ENCODE measurements around the gene DNMT3A. TPM values are rescaled to one million over a fixed set of nuclear protein-coding genes. Genes with fewer than 3 reads are reported as not detected.

Gene DNMT3A
- total and polyA plus RNA-seq, 2 of the 8 experiments (the other 6 are each of a cell fraction or from before 2014, with no cell fraction given): 33.6 to 178 TPM

- no peaks in the 10 kb centered on the region for H3K79me1 ChIP-seq (ENCODE audit: low read depth, low read length)
- H4K8ac ChIP-seq (ENCODE audit: extremely low read depth, insufficient read depth, low read length): no peak overlapping the region
- ChIA-PET CTCF (ENCODE audit: partially characterized antibody) (interaction anchor here (0.7 to 8.6 kb wide), 6 partner anchors 9 to 195 kb away, joined by 3 to 108 read pairs (median 7); partner anchors contain the start of gene DNMT3A), POLR2A (ENCODE audit: partially characterized antibody) (interaction anchor here (1.0 kb wide), 1 partner anchor 9 kb away, joined by 3 read pairs; no protein-coding TSS in a partner anchor)
- no peak overlapping the region for H3K18ac ChIP-seq (ENCODE audit: extremely low read depth, low read length)
- H3K79me2 ChIP-seq (ENCODE audit: control insufficient read depth in 1 of 2, insufficient read depth in 2 of 2, low read length in 2 of 2): no peaks in the 10 kb centered on the region
- no peak overlapping the region for H3K4ac ChIP-seq (replicated peaks; ENCODE audit: insufficient read length, low read depth, low read length)
- no peak overlapping the region for H2AK5ac ChIP-seq (ENCODE audit: low read depth, low read length)
- no peak overlapping the region for H3K27ac ChIP-seq (ENCODE audit: low read depth, low read length)
- no peaks in the 10 kb centered on the region for H3K23me2 ChIP-seq (ENCODE audit: low read depth, low read length)
- H4K20me1 ChIP-seq (replicated peaks in 1 of 2; ENCODE audit: control insufficient read depth in 1 of 2, insufficient read depth in 2 of 2, low read length in 2 of 2): no peaks in the 10 kb centered on the region
- no peak overlapping the region for H3K4me3 ChIP-seq (ENCODE audit: extremely low read depth in 1 of 4, insufficient read depth in 2 of 4, low read depth in 3 of 4, low read length in 4 of 4)
- no peak overlapping the region for H3K23ac ChIP-seq (ENCODE audit: insufficient read length)
- no peak overlapping the region; the same call in 1 of the 2 replicates for H2BK5ac ChIP-seq (ENCODE audit: low read depth, low read length)
- H2BK20ac ChIP-seq (ENCODE audit: low read length): no peak overlapping the region
- H3K56ac ChIP-seq (replicated peaks; ENCODE audit: insufficient read length, low read depth, low read length): no peak overlapping the region
- no peak overlapping the region for H2AFZ ChIP-seq (ENCODE audit: low read length)
- FAIRE-seq (no peak), DNase-seq (ENCODE audit: low read depth in 1 of 2, low spot score in 2 of 2) (no peak)
- 92% methylated on average over 17 of the region's 20 CpGs; no CpG with 5 or more reads in 1 of the 2 experiments for WGBS, 2 experiments (ENCODE audit: extremely low coverage in 1 of 2, insufficient coverage in 1 of 2, insufficient read length in 1 of 2, insufficient replicate concordance in 2 of 2, low coverage in 1 of 2, low lambda C conversion rate in 2 of 2, missing lambda C conversion rate in 1 of 2)
- no peak overlapping the region for H4K5ac ChIP-seq (ENCODE audit: insufficient read length, low read depth, low read length)
- H3K9ac ChIP-seq (replicated peaks in 1 of 4; ENCODE audit: extremely low read depth in 1 of 4, low read depth in 3 of 4, low read length in 3 of 4): no peak overlapping the region
- H4K91ac ChIP-seq (replicated peaks; ENCODE audit: insufficient read length, low read length): no peak overlapping the region
- peaks cover 0 to 15% (median 4%) of the 10 kb centered on the region in 4 experiments; a peak in 6 of 7 replicates for H3K27me3 ChIP-seq (replicated peaks in 1 of 4; ENCODE audit: control insufficient read depth in 3 of 4, extremely low read depth in 1 of 4, insufficient read depth in 3 of 4, low read length in 3 of 4)
- H3K4me2 ChIP-seq (ENCODE audit: insufficient read depth in 1 of 2, low read depth in 2 of 2, low read length in 2 of 2): no peak overlapping the region
- no peak overlapping the region for H2BK15ac ChIP-seq (ENCODE audit: low read length)
- no peaks in the 10 kb centered on the region for H3K9me3 ChIP-seq (ENCODE audit: insufficient read depth in 2 of 2, low read depth in 1 of 2, low read length in 1 of 2)
- H3K36me3 ChIP-seq (ENCODE audit: control insufficient read depth in 2 of 4, insufficient read depth in 4 of 4, low read length in 3 of 4): no peaks in the 10 kb centered on the region
- peaks cover 0 to 15% (median 13%) of the 10 kb centered on the region in 4 experiments; a peak in 5 of 7 replicates for H3K4me1 ChIP-seq (replicated peaks in 1 of 4; ENCODE audit: control insufficient read depth in 3 of 4, insufficient read depth in 4 of 4, low read length in 3 of 4)
- H2BK120ac ChIP-seq (replicated peaks; ENCODE audit: low read depth, low read length): no peak overlapping the region
- H3K14ac ChIP-seq (ENCODE audit: insufficient read length): no peak overlapping the region
- H2BK12ac ChIP-seq (ENCODE audit: low read depth, low read length): no peak overlapping the region
- TF ChIP-seq POLR2A (IDR thresholded peaks at IDR 0.05; ENCODE audit: control extremely low read depth in 1 of 2, low read depth in 2 of 2, low read length in 2 of 2): no peak
- TF ChIP-seq SAP30 (IDR thresholded peaks at IDR 0.05; ENCODE audit: insufficient read depth, insufficient replicate concordance, low read length): no peak
These were observed 31.7 kb upstream of the DNMT3A start for GRCh38 chr2:25373269-25373981.
